Mucosa of stomach (tissue), 1 donor: ENCODE measurements around the gene GPR39.
"Not testable (repeated sequence)": the region's sequence is repeated elsewhere in the genome, so short reads cannot be mapped to it uniquely, and the experiment has no call there.

ENCODE experiments used
- H3K27me3 ChIP-seq: one replicate; pipeline ENCODE4 v1.7.0; 2013; ENCODE audit warnings: mild to moderate bottlenecking, low read length; ENCODE audit not compliant: control insufficient read depth, insufficient read depth
- H3K36me3 ChIP-seq: one replicate; pipeline ENCODE4 v1.7.0; 2013; ENCODE audit warnings: low read length; ENCODE audit not compliant: control insufficient read depth, insufficient read depth
- H3K4me1 ChIP-seq: one replicate; pipeline ENCODE4 v1.7.0; 2013; ENCODE audit warnings: mild to moderate bottlenecking, low read length; ENCODE audit not compliant: control insufficient read depth, insufficient read depth
- H3K4me3 ChIP-seq: one replicate; pipeline ENCODE4 v1.7.0; 2013; ENCODE audit warnings: low read length
- H3K9ac ChIP-seq: one replicate; pipeline ENCODE4 v1.7.0; 2013; ENCODE audit warnings: mild to moderate bottlenecking, low read length, moderate library complexity
- H3K9me3 ChIP-seq: one replicate; pipeline ENCODE4 v1.7.0; 2013; ENCODE audit warnings: mild to moderate bottlenecking, low read length, moderate library complexity; ENCODE audit not compliant: control insufficient read depth
- donor health status: Pancreatic carcinoma.

GPR39 gene

DNA sequence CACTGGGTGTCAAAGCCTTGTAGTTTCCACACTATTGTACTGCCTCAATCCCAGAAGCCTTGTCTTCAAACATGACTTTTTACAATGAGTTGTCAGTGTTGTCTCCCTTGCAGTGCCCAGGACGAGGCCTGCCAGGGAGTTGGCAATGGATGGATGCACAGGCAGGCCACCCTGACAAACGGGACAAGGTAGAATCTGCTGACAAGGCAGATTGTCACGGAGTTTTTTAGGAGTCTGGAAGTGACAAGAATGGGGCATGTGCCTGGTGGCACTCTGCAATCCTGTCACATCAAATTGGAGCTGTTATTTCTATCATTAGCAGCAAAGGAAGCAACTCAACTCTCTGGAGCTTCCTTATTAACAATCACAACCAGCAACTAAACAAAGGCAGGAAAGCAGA, 25.2 kb upstream of the GPR39 start:
- no peak overlapping the region for H3K9ac ChIP-seq
- no peaks in the 10 kb centered on the region for H3K36me3 ChIP-seq
- H3K4me3 ChIP-seq = no peak overlapping the region
- H3K27me3 ChIP-seq = no peaks in the 10 kb centered on the region
- H3K4me1 ChIP-seq = no peaks in the 10 kb centered on the region
- no peaks in the 10 kb centered on the region for H3K9me3 ChIP-seq

DNA sequence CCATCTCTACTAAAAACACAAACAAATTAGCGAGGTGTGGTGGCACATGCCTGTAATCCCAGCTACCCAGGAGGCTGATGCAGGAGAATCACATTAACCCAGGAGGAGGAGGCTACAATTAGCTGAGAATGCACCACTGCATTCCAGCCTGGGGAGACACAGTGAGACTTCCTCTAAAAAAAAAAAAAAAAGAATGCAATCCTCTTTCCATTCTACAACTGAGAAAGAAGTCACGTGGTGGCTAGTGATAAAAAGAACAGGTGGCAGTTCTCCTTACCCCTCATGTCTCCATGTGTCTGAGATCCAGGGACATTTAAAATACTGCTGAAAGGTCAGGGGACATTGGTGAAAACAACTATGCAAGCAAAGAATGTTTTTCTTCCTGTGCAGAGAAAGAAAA, 24.4 kb upstream of the GPR39 start:
- Histone ChIP-seq H3K9me3 (no peaks in the 10 kb centered on the region), H3K27me3 (no peaks in the 10 kb centered on the region), H3K9ac (no peak overlapping the region), H3K36me3 (no peaks in the 10 kb centered on the region), H3K4me1 (no peaks in the 10 kb centered on the region), H3K4me3 (no peak overlapping the region)

- H3K4me1 ChIP-seq = no peaks in the 10 kb centered on the region
- H3K9me3 ChIP-seq = no peaks in the 10 kb centered on the region
Observed at GRCh38 chr2:132392879-132393278, 23.7 kb upstream of the GPR39 start.

DNA sequence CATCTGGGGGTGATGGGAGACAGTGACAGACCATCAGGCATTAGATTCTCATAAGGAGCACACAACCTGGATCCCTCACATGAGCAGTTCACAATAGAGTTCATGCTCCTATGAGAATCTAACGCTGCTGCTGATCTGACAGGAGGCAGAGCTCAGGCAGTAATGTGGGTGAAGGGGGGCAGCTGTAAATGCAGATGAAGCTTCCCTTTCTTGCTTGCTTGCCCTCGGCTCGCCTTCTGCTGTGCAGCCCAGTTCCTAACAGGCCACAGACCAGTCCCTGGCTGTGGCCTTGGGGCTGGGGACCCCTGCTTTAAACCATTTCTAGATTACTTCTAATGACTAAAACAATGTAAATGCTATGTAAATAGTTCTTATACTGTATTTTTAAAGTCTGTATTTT, 19.6 kb upstream of the GPR39 start:
- not testable (repeated sequence) for H3K4me3 ChIP-seq, H3K9ac ChIP-seq, H3K36me3 ChIP-seq

More at GRCh38 chr2:132392879-132393278, 23.7 kb upstream of the GPR39 start:
- Histone ChIP-seq H3K9ac (no peak overlapping the region), H3K4me3 (no peak overlapping the region), H3K36me3 (no peaks in the 10 kb centered on the region), H3K27me3 (no peaks in the 10 kb centered on the region)

GRCh38 chr2:132400169-132400900, 16.3 kb upstream of the GPR39 start:
- Histone ChIP-seq H3K9ac (no peak overlapping the region), H3K27me3 (no peaks in the 10 kb centered on the region), H3K9me3 (no peaks in the 10 kb centered on the region), H3K4me1 (no peaks in the 10 kb centered on the region), H3K4me3 (no peak overlapping the region), H3K36me3 (no peaks in the 10 kb centered on the region)

More for the DNA sequence above, 19.6 kb upstream of the GPR39 start:
- not testable (repeated sequence) for H3K4me1 ChIP-seq, H3K27me3 ChIP-seq, H3K9me3 ChIP-seq

DNA sequence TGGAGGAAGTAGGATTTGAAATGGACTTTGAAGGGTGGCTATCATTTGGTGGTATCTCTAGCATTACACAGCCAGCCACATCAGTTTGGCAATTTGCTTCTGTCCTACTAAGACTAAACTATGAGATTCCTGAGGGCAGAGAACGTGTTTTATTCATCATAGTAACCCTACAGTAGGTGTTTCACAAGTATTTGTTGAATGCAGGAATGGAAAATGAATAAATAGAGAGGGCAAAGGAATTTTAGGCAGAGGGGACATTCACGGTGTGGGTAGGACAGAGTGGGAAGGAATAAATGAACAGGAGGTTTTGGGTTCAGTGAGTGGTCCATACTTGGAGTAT, 15.7 kb upstream of the GPR39 start:
- no peaks in the 10 kb centered on the region for H3K4me1 ChIP-seq
- no peak overlapping the region for H3K4me3 ChIP-seq
- H3K9me3 ChIP-seq = no peaks in the 10 kb centered on the region
- no peak overlapping the region for H3K9ac ChIP-seq
- H3K36me3 ChIP-seq = no peaks in the 10 kb centered on the region
- H3K27me3 ChIP-seq = no peaks in the 10 kb centered on the region

GRCh38 chr2:132401326-132401725, 15.3 kb upstream of the GPR39 start:
- H3K36me3 ChIP-seq = no peaks in the 10 kb centered on the region
- H3K9me3 ChIP-seq = no peaks in the 10 kb centered on the region
- H3K4me3 ChIP-seq = no peak overlapping the region
- H3K9ac ChIP-seq = no peak overlapping the region
- H3K4me1 ChIP-seq = no peaks in the 10 kb centered on the region
- no peaks in the 10 kb centered on the region for H3K27me3 ChIP-seq

GRCh38 chr2:132403146-132403545, 13.5 kb upstream of the GPR39 start:
- no peaks in the 10 kb centered on the region for H3K27me3 ChIP-seq
- peaks cover 10% of the 10 kb centered on the region for H3K4me1 ChIP-seq
- no peak overlapping the region for H3K4me3 ChIP-seq
- no peaks in the 10 kb centered on the region for H3K36me3 ChIP-seq
- H3K9ac ChIP-seq = no peak overlapping the region
- H3K9me3 ChIP-seq = no peaks in the 10 kb centered on the region

DNA sequence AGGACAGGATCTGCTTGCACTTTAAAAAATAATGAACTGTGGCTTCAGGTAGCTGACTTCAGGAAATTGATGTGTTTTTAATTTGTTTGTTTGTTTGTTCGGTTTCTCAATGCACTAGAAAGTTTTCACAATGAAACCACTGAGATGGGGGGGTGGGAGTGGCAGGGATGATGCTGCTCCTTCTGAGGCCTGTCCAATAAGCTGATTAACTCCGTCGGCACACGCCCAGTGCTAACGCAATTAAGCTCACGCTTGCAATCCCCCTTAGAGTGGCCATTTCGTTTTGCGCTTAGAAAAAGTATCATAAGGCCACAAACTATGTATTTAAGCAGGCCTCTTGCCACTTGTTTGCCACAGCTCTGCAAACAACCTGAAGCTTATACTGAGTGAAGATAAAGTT, 12.5 kb upstream of the GPR39 start:
- no peaks in the 10 kb centered on the region for H3K36me3 ChIP-seq
- no peaks in the 10 kb centered on the region for H3K27me3 ChIP-seq
- no peak overlapping the region for H3K4me3 ChIP-seq
- no peaks in the 10 kb centered on the region for H3K9me3 ChIP-seq
- H3K9ac ChIP-seq = no peak overlapping the region
- H3K4me1 ChIP-seq = peaks cover 16% of the 10 kb centered on the region

DNA sequence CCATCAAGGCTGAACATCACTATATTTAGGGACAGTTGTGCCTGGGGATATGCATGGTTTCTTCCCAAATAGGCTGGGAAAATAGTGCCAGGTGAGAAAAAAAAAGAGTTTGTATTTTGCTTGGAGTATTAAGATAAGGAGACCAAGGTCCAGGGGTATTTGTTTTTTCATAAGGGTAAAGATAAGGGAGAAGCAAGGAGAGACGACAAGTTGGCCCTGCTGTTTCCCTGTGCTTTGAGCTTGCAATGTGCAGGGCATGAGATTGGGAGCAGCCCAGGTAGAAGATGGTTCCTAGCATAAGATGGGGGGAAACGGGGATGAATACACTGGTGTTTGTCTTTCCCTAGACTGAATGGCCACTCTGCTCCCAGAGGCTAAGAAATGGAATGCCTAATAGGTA, 8.8 kb upstream of the GPR39 start:
- Histone ChIP-seq H3K9ac (no peak overlapping the region), H3K4me1 (peaks cover 16% of the 10 kb centered on the region), H3K27me3 (no peaks in the 10 kb centered on the region), H3K4me3 (no peak overlapping the region), H3K9me3 (no peaks in the 10 kb centered on the region), H3K36me3 (no peaks in the 10 kb centered on the region)

DNA sequence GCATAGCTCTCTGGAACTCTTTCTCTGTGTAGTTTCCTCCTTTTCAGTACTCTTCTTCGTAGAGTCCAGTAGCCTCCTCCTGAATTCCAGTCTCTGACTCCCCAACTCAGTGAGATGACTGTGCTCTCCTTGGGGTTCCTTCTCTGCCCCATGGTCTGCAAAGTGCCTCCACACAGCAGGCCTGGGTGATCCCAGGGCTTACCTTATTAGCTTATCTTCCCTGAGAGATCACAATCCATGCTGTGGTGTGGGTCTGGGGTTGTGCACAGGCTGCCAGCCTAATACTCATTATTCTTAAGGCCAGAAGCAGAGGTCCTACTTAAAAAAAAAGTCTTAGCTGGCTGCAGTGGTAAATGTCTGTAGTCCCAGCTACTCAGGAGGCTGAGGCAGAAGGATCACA, 4.6 kb upstream of the GPR39 start:
- Histone ChIP-seq H3K4me3 (no peak overlapping the region), H3K9me3 (no peaks in the 10 kb centered on the region), H3K9ac (no peak overlapping the region), H3K4me1 (peaks cover 40% of the 10 kb centered on the region), H3K27me3 (no peaks in the 10 kb centered on the region), H3K36me3 (no peaks in the 10 kb centered on the region)

- Histone ChIP-seq H3K36me3 (no peaks in the 10 kb centered on the region), H3K4me1 (peaks cover 34% of the 10 kb centered on the region), H3K9ac (no peak overlapping the region), H3K27me3 (no peaks in the 10 kb centered on the region), H3K9me3 (no peaks in the 10 kb centered on the region), H3K4me3 (no peak overlapping the region)
Observed at GRCh38 chr2:132414081-132414480, 2.5 kb upstream of the GPR39 start.
